GM19467 (cell line): ENCODE measurements around the gene RBM44.
"Not testable (repeated sequence)": the region's sequence is repeated elsewhere in the genome, so short reads cannot be mapped to it uniquely, and the experiment has no call there.

Experiments
- ATAC-seq: cut with Tn5 transposase; IDR thresholded peaks from one replicate; pipeline ENCODE4 v1.9.1; 2021; ENCODE audit warnings: mild to moderate bottlenecking, moderate library complexity; ENCODE audit not compliant: unreplicated experiment

Gene RBM44

DNA sequence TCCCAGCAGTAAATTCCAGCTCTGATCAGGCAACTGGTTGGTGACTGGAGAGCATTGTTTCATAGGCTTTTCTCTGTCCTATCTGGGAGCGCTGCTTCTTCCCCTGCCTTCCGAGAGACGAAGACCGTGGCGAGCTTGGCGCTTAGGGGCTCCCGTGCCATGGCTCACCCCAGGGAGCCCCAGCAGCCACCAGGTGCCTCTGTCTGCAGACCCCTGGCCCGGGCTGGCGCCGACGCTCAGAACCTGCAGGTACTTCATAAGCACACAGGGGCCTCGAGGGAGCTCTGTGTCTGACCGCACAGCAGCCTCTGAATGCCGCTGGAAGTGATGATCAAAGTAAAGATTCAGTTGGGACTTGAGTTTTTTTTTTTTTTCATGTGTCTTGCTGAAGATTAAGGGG is 19.1 kb upstream of the RBM44 start:
- no peak for ATAC-seq

DNA sequence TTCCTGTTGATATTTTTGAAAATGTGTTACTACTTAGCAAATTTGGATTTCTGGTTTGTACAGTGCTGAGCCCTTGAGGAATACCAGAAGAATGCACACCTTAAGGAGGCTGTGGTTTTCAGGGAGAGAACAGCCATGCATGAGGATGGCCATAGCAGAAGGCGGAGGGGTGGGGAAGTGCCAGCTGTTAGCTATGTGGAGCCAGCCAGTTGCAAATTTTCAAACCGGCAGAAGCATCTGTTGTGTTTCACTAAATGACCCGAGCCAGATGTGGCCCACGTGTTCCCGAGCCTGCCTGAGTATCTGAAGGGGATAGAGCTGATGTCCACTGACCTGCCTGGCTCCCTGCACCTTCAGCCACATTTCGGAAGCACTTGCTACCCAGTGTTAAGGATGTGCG is 16.4 kb upstream of the RBM44 start:
- no peak for ATAC-seq

DNA sequence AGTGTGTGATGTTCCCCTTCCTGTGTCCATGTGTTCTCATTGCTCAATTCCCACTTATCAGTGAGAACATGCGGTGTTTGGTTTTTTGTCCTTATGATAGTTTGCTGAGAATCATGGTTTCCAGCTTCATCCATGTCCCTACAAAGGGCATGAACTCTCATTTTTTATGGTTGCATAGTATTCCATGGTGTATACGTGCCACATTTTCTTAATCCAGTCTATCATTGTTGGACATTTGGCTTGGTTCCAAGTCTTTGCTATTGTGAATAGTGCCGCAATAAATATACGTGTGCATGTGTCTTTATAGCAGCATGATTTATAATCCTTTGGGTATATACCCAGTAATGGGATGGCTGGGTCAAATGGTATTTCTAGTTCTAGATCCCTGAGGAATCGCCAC is 14.9 kb upstream of the RBM44 start:
- not testable (repeated sequence) for ATAC-seq

DNA sequence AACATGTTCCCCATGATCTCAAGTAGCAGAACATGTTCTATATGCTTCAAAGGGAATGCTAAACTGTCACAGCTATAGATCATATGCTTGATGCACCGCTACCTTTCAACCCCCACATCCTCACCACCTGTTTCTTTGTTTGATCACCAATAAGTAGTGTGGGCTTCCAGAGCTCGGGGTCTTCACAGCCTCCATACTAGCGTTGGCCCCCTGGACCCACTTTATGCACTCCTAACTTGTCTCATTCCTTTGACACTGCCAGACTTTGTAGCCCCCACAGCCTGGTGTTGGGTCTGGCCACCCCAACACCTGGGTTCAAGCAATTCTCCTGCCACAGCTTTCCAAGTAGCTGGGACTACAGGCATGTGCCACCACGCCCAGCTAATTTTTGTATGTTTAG is 11.6 kb upstream of the RBM44 start:
- no peak for ATAC-seq

DNA sequence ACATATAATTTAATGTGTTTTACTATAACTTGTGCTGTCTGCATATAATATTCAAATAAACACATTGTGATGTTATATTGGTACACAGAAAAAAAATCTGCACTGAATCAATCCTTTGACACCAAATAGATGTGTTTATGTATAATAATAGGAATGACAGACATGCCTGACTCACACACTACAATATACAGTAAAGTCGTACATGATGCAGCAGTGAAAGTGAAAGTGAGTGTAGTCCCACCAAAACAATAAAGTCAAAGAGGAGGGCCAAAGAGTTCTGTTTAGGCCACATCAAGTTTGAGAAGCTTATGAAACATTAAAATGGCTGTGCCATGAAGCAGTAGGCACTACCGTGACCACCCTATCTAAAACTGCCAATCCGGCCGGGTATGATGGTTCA is 8.2 kb upstream of the RBM44 start:
- no peak for ATAC-seq

DNA sequence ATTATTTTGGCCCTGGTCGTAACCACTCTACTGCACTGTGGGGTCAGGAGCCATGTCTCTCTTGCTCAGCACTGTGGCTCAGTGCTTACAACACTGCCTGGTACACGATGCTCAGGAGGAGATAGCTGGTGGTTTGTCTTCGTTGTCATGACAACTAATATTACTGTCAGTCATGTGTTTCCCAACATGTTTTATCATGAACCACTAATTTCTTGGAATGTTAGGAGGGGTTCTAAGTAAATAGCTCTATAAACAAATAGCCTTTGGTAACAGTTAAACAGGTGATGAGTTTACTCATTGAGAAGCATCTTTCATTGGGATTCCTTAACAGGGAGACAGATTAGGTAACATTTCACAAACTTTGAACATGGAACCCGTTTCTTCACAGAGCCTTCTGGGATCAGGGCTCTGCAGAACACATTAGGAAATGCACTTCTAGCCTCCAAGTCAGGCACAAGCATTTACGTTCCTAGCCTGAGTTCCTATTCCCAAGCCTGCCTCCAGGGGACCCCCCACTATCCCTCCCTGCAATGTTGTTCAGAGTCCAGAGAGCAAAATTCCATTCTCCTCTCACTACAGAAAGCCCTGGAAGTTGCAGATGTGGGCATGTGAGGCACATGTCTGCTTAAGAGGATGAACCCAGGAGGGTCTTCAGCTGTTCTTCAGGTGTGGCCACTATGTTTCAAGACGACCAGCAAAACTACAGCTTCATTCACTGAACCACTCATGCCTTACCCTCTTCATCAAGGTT is 6.4 kb upstream of the RBM44 start:
- no peak for ATAC-seq

DNA sequence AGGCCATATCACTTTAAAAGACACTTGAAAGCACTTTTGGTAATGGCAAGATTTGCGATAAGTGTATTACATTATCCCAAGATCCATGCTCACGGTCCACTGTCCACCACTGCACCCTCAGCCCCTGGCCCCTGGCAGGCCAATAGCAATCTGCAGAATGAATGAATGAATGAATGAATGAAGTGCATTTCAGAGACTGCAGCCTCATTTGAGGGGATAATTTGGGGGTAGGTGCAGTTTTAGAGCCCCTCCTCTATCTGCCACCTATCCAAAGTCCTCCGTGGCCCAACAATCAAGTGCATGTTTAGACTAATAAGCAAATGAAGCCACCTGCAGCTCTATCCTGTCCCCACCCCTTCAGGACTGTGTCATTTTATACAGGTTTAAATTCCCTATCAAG is 1.3 kb upstream of the RBM44 start:
- ATAC-seq: no peak

DNA sequence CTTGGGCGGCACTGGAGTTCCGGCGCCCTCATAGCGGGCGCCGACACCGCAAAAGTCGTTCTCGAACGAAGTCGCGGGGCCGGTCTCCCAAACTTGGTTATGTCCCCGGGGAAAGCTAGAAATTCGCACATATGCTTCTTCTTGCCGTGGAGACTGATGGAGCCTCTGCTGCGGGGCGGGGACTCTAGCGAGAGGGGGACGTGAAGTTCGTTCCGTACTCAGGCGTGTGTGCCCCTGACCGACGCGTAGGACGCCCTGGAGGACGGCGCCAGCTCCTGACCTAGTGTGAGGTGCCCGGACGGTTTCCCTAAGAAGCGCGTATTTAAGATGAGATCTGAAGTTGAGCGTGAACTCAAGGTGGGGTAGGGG is 465 bp downstream of the RBM44 start:
- ATAC-seq: no peak

DNA sequence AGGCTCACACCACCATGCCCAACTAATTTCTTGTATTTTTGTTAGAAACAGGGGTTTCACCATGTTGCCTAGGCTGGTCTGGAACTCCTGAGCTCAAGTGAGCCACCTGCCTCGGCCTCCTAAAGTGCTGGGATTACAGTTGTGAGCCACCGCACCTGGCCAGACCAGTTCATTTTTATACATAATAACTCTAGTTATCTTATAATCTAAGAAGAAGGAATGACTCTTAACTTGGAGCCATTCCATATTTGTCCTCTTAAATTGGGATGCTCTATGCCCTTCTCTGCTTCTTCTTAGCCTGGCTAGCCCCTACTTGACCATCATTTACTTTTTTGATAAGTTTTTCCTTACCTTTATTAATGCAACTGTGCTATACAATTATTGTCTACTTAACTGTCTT is 2.9 kb downstream of the RBM44 start:
- no peak for ATAC-seq

DNA sequence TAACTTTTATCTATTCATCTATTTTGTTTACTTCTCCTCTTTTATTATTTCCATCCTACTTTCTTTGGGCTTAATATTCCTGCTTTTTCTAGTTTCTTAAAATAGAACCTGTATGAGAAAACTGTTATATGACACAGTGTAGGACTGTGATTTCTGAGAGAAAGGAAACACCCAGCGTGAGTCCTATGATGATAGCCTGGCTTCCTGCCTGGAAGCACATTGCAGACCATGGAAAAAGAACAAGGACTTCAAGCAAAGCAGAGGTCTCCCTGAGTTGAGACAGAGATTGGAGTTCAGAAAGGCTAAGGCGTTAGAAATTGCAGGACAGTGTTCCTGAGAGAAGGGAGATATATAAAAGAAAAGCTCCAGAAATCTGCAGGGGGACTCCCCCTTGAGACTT is 7.8 kb downstream of the RBM44 start:
- no peak for ATAC-seq

DNA sequence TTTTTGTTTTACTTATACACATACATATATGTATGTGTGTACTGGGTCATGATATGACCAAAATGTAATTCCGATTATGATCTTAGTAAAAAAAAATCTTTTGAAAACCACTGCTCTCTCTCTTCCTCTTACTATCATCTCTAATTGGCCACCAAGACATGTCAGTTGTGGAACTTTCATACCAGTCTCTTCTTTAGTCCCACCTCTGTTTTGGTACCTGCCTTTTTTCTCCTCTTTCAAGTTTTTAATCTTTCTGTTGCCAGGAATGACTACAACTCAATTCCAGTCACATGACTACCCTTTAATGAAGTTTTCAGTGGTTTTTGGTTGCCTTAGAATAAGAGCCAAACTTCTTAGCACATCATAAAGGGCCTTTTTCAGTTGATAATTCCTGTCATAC is 17.1 kb downstream of the RBM44 start:
- ATAC-seq: no peak

DNA sequence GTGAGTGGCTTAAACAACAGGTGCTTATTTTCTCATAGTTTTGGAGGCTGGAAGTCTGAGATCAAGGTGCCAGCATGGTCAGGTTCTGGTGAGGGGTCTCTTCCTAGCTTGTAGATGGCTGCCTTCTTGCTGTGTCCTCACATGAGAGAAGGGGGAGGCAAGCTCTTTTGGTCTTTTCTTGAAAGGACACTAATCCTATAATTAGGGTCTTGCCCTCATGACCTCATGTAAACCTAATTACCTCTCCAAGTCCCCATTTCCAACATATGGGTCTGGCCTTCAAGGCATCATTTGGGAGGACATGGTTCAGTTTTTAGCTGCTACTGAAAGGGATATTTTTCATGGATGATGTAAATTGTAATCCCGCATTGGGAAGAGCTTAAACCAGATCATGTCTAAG is 18.0 kb downstream of the RBM44 start:
- no peak for ATAC-seq

DNA sequence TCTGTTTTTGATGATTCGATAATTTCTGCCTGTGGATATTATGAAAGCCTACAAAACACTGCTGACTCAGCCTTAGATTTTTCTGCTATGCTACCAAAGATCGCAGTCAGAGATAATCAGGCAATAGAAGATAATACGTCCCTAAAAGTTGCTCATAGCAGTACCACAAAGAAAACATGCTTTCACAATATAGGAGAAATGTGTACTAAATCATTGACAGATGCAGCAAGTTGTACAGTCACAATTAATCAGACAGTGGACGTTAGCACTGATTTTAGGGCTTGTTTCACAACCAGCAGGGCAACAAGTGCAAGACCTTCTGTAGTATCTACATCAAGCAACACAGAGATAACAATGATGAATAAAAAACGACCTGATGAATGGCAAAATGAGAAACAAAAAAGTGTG is 19.5 kb downstream of the RBM44 start:
- ATAC-seq: no peak

DNA sequence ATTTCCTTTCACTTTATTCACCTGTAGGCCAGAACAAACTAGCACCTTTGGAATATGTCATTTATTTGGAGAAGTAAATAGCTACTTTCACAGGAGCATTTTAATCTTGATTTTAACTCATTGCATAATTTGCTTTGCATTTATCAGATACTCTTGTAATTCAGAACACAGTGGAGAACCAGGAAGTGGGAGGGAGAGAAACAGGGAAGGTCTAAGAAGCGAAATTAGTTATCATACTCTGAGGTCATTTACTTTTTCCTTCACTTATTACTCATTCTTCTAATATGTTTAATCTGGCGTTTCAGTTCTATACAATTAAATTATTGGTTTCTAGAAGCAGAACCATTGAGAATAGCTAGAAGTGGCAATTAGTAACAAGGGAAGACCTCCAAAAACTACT is 20.7 kb downstream of the RBM44 start:
- no peak for ATAC-seq

DNA sequence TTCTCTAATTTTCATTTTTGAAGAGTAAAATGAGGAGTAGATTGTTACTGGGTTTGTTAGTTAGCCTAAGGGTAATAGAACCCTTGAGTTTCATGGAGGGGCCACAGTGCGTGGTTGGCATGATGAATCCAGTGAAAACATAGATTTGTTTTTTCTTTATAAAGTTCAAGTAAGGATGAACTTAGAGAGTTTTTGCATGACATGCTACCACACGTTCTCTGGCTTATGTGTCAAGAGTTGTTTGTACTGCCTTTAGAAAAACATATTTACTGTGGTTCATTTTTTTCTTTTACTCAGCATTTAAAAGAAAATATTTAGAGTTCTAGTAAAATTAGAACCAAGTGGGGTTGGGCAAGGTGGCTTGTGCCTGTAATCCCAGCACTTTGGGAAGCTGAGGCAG is 21.8 kb downstream of the RBM44 start:
- ATAC-seq: no peak

DNA sequence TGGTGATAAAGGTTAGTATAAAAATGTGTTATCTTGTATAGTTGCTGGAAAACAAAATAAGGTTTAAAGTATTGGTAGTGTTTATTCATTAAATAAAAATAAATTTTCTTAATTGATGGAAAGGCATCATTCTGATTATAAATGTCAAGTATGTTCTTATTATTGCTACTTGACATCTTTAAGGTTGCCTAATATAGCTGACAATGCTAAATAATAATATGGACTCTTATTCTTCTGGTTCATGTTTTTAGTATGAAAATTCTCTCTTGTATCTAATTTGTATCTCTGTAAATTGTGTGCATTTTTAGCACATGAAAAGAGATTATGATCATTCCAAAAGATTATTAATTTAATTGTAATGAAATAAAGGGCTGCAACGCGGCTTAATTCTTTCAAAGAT is 25.0 kb downstream of the RBM44 start:
- no peak for ATAC-seq

DNA sequence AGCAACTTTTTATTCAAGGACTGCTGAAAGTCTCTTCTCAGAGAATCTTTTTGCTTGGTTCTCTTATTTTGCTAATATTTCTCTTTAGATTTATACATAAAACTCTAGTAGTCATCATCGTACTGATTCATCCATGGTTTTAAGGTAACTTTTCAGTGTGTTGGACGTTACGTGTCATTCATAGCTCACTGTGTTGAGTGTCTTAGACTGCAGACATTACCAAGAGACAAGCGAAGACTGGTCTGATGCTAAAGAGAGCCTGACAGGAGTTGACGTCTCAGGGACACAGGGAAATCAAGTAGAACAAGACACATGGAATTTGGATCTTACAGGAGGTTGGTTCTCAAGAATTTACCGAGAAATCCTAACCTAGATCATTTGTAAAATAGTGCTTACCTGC is 25.5 kb downstream of the RBM44 start:
- no peak for ATAC-seq

DNA sequence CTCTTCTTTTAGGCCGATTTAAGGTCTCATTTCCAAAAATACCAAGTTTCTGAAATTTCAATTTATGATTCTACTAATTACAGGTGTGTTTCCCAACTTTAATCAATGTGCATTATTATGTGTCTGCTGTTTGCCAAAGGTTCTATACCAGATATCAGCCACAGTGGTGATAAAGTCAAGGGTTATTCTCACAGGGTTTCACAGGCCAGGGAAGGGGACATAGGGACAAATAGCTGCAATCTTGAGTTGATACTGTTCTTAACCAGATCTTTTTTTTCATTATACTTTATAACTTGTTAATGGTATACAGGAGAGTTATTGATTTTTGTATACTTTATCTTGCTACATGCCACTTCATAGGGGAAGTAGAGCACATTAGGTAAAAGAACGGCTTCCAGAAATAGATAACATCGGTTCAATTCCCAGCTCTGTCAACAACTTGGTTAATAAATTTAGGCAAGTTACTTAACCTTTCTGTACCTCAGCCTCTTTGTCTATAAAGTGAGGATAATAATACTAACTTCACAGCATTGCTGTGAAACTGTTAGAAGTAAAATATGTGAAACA is 28.9 kb downstream of the RBM44 start:
- no peak for ATAC-seq

DNA sequence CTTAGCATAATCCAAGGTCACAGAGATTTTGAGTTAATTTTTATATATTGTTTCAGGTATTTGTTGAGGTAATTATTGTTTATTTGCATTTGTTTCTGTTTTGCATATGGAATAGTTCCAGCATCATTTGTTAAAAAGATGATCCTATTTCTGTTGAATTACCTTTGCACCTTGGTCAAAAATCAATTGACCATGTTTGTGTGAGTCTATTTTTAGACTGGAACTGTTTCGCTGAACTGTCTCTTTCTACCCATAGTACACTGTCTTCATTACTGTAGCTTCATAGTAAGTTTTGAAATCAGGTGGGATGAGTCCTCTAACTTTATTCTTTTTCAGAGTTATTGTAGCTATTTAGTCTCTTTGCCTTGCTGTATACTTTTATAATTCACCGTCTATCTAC is 31.9 kb downstream of the RBM44 start:
- ATAC-seq: no peak

DNA sequence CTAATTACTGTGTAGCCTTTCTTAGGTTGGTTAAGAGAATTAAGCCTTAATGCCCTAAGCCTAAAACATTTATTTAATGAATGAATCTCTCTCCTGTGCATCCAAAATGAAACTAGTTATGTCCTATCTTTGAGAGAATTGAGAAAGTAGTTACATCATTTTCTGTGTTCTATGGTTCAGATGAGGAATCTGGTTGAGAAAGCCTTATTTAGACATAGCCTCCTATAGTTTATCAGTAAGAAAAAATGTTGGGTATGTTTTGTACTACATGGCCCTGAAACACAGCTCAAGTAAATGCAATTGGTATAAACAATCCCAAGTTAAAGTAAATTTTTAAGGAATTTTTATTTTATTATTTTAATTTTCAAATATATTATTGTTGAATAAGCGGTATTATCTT is 35.0 kb downstream of the RBM44 start:
- ATAC-seq: no peak

DNA sequence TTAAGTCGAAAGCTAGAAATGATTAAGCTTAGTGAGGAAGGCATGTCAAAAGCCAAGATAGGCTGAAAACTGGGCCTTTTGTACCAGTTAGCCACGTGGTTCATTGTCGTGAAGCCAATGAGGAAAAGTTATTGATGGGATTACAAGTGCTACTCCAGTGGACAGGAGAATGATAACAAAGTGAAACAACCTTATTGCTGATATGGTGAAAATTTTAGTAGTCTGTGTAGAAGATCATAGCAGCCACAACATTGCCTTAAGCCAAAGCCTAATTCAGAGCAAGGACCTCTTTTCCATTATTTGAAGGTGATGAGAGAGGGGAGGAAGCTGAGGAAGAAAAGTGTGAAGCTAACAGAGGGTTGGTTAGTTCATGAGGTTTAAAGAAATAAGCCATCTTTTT is 36.8 kb downstream of the RBM44 start:
- ATAC-seq: no peak

DNA sequence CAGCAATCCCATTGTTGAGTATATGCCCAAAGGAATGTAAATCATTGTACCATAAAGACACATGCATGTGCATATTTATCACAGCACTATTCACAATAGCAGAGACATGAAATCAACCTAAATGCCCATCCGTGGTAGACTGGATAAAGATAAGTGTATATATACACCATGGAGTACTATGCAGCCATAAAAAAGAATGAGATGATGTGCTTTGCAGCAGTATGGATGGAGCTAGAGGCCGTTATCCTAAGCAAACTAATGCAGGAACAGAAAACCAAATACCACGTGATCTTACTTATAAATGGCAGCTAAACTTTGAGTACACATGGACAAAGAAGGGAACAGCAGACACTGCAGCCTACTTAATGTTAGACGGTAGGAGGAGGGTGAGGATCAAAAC is 42.5 kb downstream of the RBM44 start:
- ATAC-seq: no peak

DNA sequence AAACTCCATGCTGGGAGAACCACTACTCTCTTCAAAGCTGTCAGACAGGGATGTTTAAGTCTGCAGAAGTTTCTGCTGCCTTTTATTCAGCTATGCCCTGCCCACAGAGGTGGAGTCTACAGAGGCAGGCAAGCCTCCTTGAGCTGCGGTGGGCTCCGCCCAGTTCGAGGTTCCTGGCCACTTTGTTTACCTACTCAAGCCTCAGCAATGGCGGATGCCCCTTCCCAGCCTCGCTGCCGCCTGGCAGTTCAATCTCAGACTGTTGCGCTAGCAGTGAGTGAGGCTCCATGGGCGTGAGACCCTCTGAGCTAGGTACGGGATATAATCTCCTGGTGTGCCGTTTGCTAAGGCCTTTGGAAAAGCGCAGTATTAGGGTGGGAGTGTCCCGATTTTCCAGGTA is 50.4 kb downstream of the RBM44 start:
- ATAC-seq: not testable (repeated sequence)
